PC-3 (cell line): ENCODE measurements around the gene MT1X.

ENCODE experiments used
- CTCF ChIP-seq: fragments of 300-600 bp; sonication (generic); conservative IDR thresholded peaks from 2 replicates; pipeline ENCODE4 v1.5.1; 2017; ENCODE audit warnings: antibody characterized with exemption, low read depth, mild to moderate bottlenecking, low read length
- EZH2 ChIP-seq: fragments of 300-600 bp; sonication (generic); IDR thresholded peaks from one replicate; pipeline ENCODE4 v1.6.1; 2017; ENCODE audit warnings: antibody characterized with exemption, mild to moderate bottlenecking, low read length; ENCODE audit not compliant: unreplicated experiment
- EZH2phosphoT487 ChIP-seq: fragments of 300-600 bp; sonication (generic); IDR thresholded peaks from 2 replicates; pipeline ENCODE4 v1.6.1; 2018; ENCODE audit warnings: mild to moderate bottlenecking, antibody characterized with exemption, low read length, borderline replicate concordance

DNA sequence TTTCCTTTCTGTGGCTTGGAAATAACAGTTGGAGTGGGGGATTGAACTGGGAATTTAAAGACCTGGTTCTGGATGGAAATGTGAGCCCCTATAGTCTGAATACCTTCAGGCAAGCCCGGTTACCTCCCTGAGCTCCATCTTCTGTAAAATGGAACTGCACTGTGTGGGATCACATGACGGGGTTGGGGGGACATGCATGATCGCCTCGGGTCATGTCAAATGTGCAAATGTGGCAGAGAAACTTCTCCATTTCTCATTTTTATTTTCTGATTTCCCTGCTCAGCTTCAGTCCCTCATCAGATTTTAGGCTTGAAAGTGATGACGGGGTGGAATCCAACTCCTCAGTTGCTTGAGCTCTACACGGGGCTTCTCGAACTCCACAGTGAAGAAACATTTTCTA lies 29.1 kb upstream of the MT1X start:
- TF ChIP-seq CTCF (no peak), EZH2 (no peak), EZH2phosphoT487 (no peak)
